Measurements from ENCODE around the gene AFF3.

AFF3 gene

GRCh38 chr2:99811544-99811943 is 330.8 kb downstream of the AFF3 start:
- no peak for DNase-seq

- DNase-seq = no peak
These were observed 332.2 kb downstream of the AFF3 start for GRCh38 chr2:99810225-99810624.

- no peak for DNase-seq
These were observed 333.0 kb downstream of the AFF3 start for GRCh38 chr2:99809259-99809900.

- no peak for DNase-seq
These were observed 333.8 kb downstream of the AFF3 start for GRCh38 chr2:99808361-99809200.

- DNase-seq = no peak
These were observed 335.6 kb downstream of the AFF3 start for GRCh38 chr2:99806758-99807157.

GRCh38 chr2:99805930-99806476 is 336.4 kb downstream of the AFF3 start:
- DNase-seq = no peak

- DNase-seq = no peak
These were observed 338.5 kb downstream of the AFF3 start for GRCh38 chr2:99803846-99804245.

- no peak for DNase-seq
These were observed 339.7 kb downstream of the AFF3 start for GRCh38 chr2:99802734-99803133.

- DNase-seq = no peak
These were observed 341.0 kb downstream of the AFF3 start for GRCh38 chr2:99801327-99801901.

- no peak for DNase-seq
These were observed 344.9 kb downstream of the AFF3 start for GRCh38 chr2:99797475-99797874.

GRCh38 chr2:99794414-99794813 is 348.0 kb downstream of the AFF3 start:
- no peak for DNase-seq

GRCh38 chr2:99793022-99793421 is 349.4 kb downstream of the AFF3 start:
- DNase-seq = no peak

GRCh38 chr2:99789849-99790248 is 352.5 kb downstream of the AFF3 start:
- DNase-seq = no peak

GRCh38 chr2:99787769-99788382 is 354.5 kb downstream of the AFF3 start:
- DNase-seq = no peak

- DNase-seq = no peak
These were observed 355.6 kb downstream of the AFF3 start for GRCh38 chr2:99786636-99787390.

- DNase-seq = no peak
These were observed 357.4 kb downstream of the AFF3 start for GRCh38 chr2:99784946-99785345.

GRCh38 chr2:99784282-99784681 is 358.1 kb downstream of the AFF3 start:
- no peak for DNase-seq

GRCh38 chr2:99780276-99780675 is 362.1 kb downstream of the AFF3 start:
- DNase-seq = no peak

GRCh38 chr2:99779276-99779675 is 363.1 kb downstream of the AFF3 start:
- no peak for DNase-seq

GRCh38 chr2:99777656-99778290 is 364.6 kb downstream of the AFF3 start:
- DNase-seq = no peak

GRCh38 chr2:99776906-99777646 is 365.3 kb downstream of the AFF3 start:
- DNase-seq = no peak

Measured in NCI-H1092 treated with DMSO at 0.1 percent for 48 hours (cell line).